ENCODE data around the gene TMEM30B. TPM values are rescaled to one million over a fixed set of nuclear protein-coding genes. Genes with fewer than 3 reads are reported as not detected.

TMEM30B gene
- total RNA-seq, 6 experiments from 2014 or later: 4.5 to 10.0 (median 6.7) TPM

DNA sequence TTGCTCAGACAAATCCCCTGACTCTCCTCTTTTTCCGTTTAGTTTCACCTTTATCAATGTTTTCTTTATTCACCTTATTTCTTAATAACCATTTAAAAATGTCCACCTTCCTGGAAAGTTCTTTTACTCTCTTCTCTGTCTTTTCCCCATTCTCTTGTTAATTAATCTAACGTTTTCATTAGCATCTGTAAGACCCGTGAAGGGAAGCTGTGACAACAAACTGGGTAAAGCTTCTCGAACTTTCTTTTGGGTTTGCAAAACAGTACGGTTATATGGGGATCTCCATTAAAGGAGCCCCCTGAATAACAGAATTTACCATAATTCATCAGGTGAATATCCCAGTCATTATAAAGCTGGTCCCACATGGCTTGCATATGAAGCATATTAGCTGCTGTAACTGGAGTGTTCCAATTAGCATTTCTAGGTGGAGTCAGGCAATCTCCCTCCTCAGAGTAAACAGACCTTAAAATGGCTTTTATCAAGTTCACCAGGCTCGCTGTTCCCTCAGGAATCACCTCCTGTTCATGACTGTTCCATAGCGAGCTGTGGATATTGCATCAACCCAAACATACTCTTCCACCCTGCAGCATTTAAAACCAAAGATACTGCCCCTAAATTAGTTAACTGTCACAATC, 42.4 kb downstream of the TMEM30B start:
- 54% methylated on average over 6 of the region's 7 CpGs for WGBS (ENCODE audit: insufficient coverage, low coverage, low lambda C conversion rate, missing lambda C conversion rate)
- intact Hi-C loops (cut with DNase I): no loop called here
- no peak for ATAC-seq

DNA sequence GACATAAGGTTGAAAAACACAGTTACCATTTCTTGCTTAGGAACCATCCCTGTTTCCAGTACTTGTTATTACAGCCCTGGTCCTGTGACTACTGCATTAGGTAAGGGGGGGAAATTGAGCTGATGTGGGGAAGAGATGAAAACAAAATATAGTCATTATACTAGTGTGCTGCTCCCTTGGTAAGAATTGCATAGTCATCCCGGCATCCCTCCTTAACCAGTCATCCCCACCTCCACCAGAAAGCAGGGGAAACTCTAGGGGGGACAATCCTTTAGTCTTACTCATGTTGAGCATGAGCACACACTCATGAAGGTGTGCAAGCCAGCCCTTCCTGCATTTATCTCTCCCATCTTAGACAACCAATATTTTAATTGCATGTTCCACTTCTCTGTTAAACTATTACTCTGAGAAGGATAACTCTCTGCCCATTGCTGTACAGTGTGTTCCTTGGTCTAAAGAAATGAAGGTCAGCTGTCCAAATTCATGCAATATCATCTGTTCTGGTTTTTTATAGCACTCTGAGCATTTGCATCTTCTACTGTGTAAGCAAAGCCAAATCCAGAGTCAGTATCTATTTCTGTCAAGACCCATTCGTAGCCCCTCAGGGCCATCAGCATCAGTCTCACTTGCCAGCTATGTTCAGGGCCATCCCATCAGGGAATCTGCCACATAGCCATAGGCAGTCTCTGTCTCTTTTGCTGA, 46.8 kb downstream of the TMEM30B start:
- Histone ChIP-seq H3K27me3 (no peaks in the 10 kb centered on the region), H3K4me3 (no peak overlapping the region), H3K27ac (no peak overlapping the region), H3K9me3 (no peaks in the 10 kb centered on the region), H3K4me1 (no peaks in the 10 kb centered on the region), H3K36me3 (no peaks in the 10 kb centered on the region)
- intact Hi-C loops (cut with DNase I): no loop called here
- DNase-seq: no peak
- ATAC-seq: no peak
- no peak for TF ChIP-seq POLR2A (IDR thresholded peaks at IDR 0.05)
- TF ChIP-seq, protein P1, sequence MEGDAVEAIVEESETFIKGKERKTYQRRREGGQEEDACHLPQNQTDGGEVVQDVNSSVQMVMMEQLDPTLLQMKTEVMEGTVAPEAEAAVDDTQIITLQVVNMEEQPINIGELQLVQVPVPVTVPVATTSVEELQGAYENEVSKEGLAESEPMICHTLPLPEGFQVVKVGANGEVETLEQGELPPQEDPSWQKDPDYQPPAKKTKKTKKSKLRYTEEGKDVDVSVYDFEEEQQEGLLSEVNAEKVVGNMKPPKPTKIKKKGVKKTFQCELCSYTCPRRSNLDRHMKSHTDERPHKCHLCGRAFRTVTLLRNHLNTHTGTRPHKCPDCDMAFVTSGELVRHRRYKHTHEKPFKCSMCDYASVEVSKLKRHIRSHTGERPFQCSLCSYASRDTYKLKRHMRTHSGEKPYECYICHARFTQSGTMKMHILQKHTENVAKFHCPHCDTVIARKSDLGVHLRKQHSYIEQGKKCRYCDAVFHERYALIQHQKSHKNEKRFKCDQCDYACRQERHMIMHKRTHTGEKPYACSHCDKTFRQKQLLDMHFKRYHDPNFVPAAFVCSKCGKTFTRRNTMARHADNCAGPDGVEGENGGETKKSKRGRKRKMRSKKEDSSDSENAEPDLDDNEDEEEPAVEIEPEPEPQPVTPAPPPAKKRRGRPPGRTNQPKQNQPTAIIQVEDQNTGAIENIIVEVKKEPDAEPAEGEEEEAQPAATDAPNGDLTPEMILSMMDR (IDR thresholded peaks at IDR 0.05): no peak
- WGBS (ENCODE audit: insufficient coverage, low coverage, low lambda C conversion rate, missing lambda C conversion rate): 50% methylated on average over 1 of the region's 2 CpGs

More for the DNA sequence above, 42.4 kb downstream of the TMEM30B start:
- no peak for DNase-seq
- no peak for TF ChIP-seq POLR2A (IDR thresholded peaks at IDR 0.05)
- TF ChIP-seq, protein P1 (IDR thresholded peaks at IDR 0.05): no peak
- H3K4me1 ChIP-seq: no peaks in the 10 kb centered on the region
- H3K4me3 ChIP-seq: no peak overlapping the region
- no peaks in the 10 kb centered on the region for H3K36me3 ChIP-seq
- no peaks in the 10 kb centered on the region for H3K27me3 ChIP-seq
- H3K9me3 ChIP-seq: no peaks in the 10 kb centered on the region
- H3K27ac ChIP-seq: no peak overlapping the region

DNA sequence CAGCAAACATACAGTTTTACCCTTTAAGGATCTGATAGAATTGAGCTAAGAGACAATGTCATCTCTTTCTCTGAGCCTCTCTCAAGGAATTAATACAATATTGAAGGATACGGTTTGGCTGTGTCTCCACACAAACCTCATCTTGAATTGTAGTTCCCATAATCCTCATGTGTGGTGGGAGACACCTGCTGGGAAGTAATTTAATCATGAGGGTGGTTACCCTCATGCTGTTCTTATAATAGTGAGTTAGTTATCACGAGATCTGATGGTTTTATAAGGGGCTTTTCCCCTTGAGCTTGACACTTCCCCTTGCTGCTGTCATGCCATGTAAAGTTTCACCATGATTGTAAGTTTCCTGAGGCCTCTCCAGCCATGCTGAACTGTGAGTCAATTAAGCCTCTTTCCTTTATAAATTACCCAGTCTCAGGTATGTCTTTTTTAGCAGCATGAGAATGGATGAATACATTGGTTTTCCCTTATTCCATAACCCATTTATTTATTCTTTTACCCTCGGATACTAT, 47.6 kb downstream of the TMEM30B start:
- no peaks in the 10 kb centered on the region for H3K9me3 ChIP-seq
- H3K36me3 ChIP-seq: no peaks in the 10 kb centered on the region
- TF ChIP-seq, protein P1 (IDR thresholded peaks at IDR 0.05): no peak
- no peak for TF ChIP-seq POLR2A (IDR thresholded peaks at IDR 0.05)
- no peak overlapping the region for H3K4me3 ChIP-seq
- no peak overlapping the region for H3K27ac ChIP-seq
- no peaks in the 10 kb centered on the region for H3K4me1 ChIP-seq
- ATAC-seq: no peak
- DNase-seq: no peak
- WGBS (ENCODE audit: insufficient coverage, low coverage, low lambda C conversion rate, missing lambda C conversion rate): 42% methylated on average over 3 of the region's 3 CpGs
- intact Hi-C loops (cut with DNase I): no loop called here
- no peaks in the 10 kb centered on the region for H3K27me3 ChIP-seq

DNA sequence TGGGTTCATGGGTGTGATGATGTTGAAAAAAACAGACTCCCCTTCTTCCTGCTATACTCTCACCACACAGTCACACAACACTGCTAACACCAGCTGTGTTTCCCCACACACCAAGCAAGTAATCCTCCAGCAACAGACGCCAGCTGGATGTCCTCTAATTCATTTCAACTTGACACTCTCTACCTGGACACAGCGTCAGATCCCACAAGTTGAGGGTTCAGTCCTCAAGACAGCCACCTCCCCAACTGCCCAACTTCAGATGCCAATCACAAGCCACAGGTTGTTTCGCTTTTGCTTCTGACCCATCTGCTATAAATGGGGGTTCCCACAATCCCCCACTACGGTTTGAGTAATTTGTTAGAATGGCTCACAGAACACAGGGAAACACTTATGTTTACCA, 49.3 kb downstream of the TMEM30B start:
- Histone ChIP-seq H3K36me3 (no peaks in the 10 kb centered on the region), H3K27ac (no peak overlapping the region), H3K27me3 (no peaks in the 10 kb centered on the region), H3K4me3 (no peak overlapping the region), H3K9me3 (no peaks in the 10 kb centered on the region), H3K4me1 (no peaks in the 10 kb centered on the region)
- DNase-seq (no peak), ATAC-seq (no peak)
- WGBS (ENCODE audit: insufficient coverage, low coverage, low lambda C conversion rate, missing lambda C conversion rate): 86% methylated on average over 1 of the region's 4 CpGs
- intact Hi-C loops (cut with DNase I): no loop called here
- TF ChIP-seq, protein P1 (IDR thresholded peaks at IDR 0.05): no peak
- no peak for TF ChIP-seq POLR2A (IDR thresholded peaks at IDR 0.05)

Measured in right lobe of liver (tissue), 6 donors.